Erythroblast (primary cell): ENCODE data around the gene IL4R.

Source experiments
- GATA1 ChIP-seq: IDR thresholded peaks from 2 replicates; pipeline ENCODE4 v1.6.1; 2011; ENCODE audit warnings: low read depth, mild to moderate bottlenecking, control low read depth, low read length, moderate library complexity
- POLR2A ChIP-seq: IDR thresholded peaks from 2 replicates; pipeline ENCODE4 v1.6.1; 2011; ENCODE audit warnings: mild to moderate bottlenecking, low read length

- TF ChIP-seq POLR2A (no peak), GATA1 (no peak)
Observed at GRCh38 chr16:27349276-27349675, 35.5 kb downstream of the IL4R start.
